HG02870 (cell line): ENCODE results near the gene MED23.

Experiments used
- ATAC-seq: cut with Tn5 transposase; IDR thresholded peaks from one replicate; pipeline ENCODE4 v1.9.1; 2021; ENCODE audit warnings: mild to moderate bottlenecking, moderate library complexity; ENCODE audit not compliant: unreplicated experiment

Gene MED23

GRCh38 chr6:131523988-131524673 lies 103.9 kb downstream of the MED23 start:
- no peak for ATAC-seq
